Glutamatergic neuron (in vitro differentiated cells): ENCODE data around the gene ME3. TPM values are rescaled to one million over a fixed set of nuclear protein-coding genes. Genes with fewer than 3 reads are reported as not detected.

Experiments used
- DNase-seq: peaks from one replicate; pipeline ENCODE4 v3.0.0; 2022
- H3K27ac Mint-ChIP-seq: one replicate; pipeline ENCODE4 v1.8.0; 2020; ENCODE audit warnings: mild to moderate bottlenecking, mixed read lengths, inconsistent platforms; ENCODE audit not compliant: unreplicated experiment
- H3K27me3 Mint-ChIP-seq: one replicate; pipeline ENCODE4 v1.8.0; 2020; ENCODE audit warnings: mild to moderate bottlenecking, moderate library complexity, mixed read lengths, inconsistent platforms; ENCODE audit not compliant: unreplicated experiment
- H3K36me3 Mint-ChIP-seq: one replicate; pipeline ENCODE4 v1.8.0; 2020; ENCODE audit warnings: mild to moderate bottlenecking, mixed read lengths, inconsistent platforms; ENCODE audit not compliant: unreplicated experiment
- H3K4me1 Mint-ChIP-seq: one replicate; pipeline ENCODE4 v1.8.0; 2020; ENCODE audit warnings: mild to moderate bottlenecking, low read depth, mixed read lengths, inconsistent platforms; ENCODE audit not compliant: unreplicated experiment
- H3K4me3 Mint-ChIP-seq: one replicate; pipeline ENCODE4 v1.8.0; 2020; ENCODE audit warnings: mild to moderate bottlenecking, mixed read lengths, inconsistent platforms; ENCODE audit not compliant: unreplicated experiment
- H3K9me3 Mint-ChIP-seq: one replicate; pipeline ENCODE4 v1.8.0; 2020; ENCODE audit warnings: mild to moderate bottlenecking, moderate library complexity, mixed read lengths, inconsistent platforms; ENCODE audit not compliant: unreplicated experiment
- total RNA-seq: library from RNA; stranded (reverse); fragmentation: NEBNext Ultra II Directional; extraction: Animal tissue kit (Norgen Biotek cat#: 25700); gene quantifications from one replicate; pipeline ENCODE4 v1.2.1, GENCODE V29; 2021; ENCODE audit not compliant: unreplicated experiment
- TF ChIP-seq, protein P1 (sequence below): fragments of 200-600 bp; sonication (generic); IDR thresholded peaks from one replicate; pipeline ENCODE4 v1.5.0; 2021; ENCODE audit not compliant: partially characterized antibody, unreplicated experiment

ME3 gene
- total RNA-seq, 1 donor from 2014 or later: 12.4 TPM

DNA sequence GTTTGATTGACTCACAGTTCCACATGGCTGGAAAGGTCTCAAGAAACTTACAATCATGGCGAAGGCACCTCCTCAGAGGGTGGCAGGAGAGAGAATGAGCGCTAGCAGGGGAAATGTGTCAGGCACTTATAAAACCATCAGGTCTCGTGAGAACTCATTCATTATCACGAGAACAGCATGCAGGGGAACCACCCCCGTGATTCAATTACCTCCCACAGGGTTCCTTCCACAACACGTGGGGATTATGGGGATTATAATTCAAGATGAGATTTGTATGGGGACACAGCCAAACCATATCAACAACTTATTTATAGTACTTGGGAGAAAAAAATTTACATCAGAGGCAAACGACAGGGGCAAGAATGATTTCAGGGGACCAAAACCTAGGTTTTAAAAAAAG is 3.0 kb downstream of the ME3 start:
- Mint-ChIP-seq H3K9me3 (peaks cover 3% of the 10 kb centered on the region), H3K27ac (peak overlapping the region; percentile 56), H3K4me1 (peaks cover 4% of the 10 kb centered on the region), H3K4me3 (peak overlapping the region; percentile 53), H3K27me3 (peaks cover 2% of the 10 kb centered on the region), H3K36me3 (no peaks in the 10 kb centered on the region)
- no peak for DNase-seq
- TF ChIP-seq, protein P1, sequence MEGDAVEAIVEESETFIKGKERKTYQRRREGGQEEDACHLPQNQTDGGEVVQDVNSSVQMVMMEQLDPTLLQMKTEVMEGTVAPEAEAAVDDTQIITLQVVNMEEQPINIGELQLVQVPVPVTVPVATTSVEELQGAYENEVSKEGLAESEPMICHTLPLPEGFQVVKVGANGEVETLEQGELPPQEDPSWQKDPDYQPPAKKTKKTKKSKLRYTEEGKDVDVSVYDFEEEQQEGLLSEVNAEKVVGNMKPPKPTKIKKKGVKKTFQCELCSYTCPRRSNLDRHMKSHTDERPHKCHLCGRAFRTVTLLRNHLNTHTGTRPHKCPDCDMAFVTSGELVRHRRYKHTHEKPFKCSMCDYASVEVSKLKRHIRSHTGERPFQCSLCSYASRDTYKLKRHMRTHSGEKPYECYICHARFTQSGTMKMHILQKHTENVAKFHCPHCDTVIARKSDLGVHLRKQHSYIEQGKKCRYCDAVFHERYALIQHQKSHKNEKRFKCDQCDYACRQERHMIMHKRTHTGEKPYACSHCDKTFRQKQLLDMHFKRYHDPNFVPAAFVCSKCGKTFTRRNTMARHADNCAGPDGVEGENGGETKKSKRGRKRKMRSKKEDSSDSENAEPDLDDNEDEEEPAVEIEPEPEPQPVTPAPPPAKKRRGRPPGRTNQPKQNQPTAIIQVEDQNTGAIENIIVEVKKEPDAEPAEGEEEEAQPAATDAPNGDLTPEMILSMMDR: no peak

DNA sequence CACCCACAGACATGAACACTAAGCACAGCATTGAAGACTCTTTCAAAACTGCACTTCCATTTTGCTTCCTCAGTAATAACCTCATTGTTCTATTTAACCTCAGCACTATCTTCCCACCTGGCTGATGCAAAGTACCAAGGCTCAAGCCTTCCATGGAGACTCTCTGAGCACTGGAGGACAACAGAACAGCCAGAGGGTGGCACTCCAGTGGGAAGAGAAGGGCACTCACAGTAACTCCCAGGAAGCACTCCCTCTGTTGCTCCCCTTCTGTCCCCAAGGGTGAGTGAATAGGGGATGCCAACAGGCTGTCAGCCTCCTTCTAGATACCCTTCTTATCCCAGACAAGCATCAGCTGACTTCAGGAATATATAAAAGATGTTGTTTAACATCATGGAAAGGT is 3.5 kb downstream of the ME3 start:
- H3K4me1 Mint-ChIP-seq: peaks cover 4% of the 10 kb centered on the region
- TF ChIP-seq, protein P1: no peak
- H3K4me3 Mint-ChIP-seq: no peak overlapping the region
- H3K36me3 Mint-ChIP-seq: no peaks in the 10 kb centered on the region
- DNase-seq: no peak
- peaks cover 2% of the 10 kb centered on the region for H3K27me3 Mint-ChIP-seq
- no peak overlapping the region for H3K27ac Mint-ChIP-seq
- H3K9me3 Mint-ChIP-seq: peaks cover 3% of the 10 kb centered on the region

DNA sequence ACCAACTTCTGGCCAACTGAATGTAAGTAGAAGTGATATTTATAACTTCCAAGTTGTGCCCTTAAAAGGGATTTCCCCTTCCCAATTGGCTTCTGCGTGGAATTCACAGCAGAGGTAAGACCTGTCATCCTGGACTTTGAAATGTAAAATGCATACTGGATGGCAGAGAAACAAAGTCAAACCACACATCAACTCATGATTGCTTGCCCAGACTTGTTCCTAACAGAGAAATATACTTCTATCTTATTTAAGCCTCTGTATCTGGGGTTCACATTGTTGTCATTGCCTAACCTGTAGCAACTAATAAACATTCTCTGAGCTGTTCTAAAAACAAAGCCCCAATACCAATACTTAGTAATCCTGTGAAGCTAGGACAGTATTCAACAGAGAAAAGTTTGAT is 6.2 kb downstream of the ME3 start:
- TF ChIP-seq, protein P1: no peak
- H3K27ac Mint-ChIP-seq: no peak overlapping the region
- DNase-seq: no peak
- peaks cover 4% of the 10 kb centered on the region for H3K4me1 Mint-ChIP-seq
- H3K4me3 Mint-ChIP-seq: no peak overlapping the region
- no peaks in the 10 kb centered on the region for H3K36me3 Mint-ChIP-seq
- H3K9me3 Mint-ChIP-seq: no peaks in the 10 kb centered on the region
- H3K27me3 Mint-ChIP-seq: peaks cover 1% of the 10 kb centered on the region

DNA sequence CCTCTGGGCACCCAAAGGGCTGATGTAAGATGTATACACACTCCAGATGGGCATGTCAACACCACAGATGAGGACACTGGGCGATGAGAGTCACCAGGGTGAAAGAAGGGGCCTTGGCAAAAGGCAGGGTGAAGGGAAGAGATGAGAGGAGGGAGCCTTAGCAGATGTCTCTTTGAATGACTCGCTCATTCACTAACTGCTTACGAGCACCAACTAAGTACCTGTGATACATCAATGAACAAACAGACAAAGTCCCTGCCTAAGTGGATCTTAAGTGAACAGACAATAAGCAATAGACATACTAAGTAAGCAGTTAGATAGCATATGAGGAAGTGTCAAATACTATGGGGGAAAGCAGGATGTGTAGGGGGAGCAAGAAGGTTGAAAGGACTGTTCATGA is 7.5 kb downstream of the ME3 start:
- no peaks in the 10 kb centered on the region for H3K27me3 Mint-ChIP-seq

DNA sequence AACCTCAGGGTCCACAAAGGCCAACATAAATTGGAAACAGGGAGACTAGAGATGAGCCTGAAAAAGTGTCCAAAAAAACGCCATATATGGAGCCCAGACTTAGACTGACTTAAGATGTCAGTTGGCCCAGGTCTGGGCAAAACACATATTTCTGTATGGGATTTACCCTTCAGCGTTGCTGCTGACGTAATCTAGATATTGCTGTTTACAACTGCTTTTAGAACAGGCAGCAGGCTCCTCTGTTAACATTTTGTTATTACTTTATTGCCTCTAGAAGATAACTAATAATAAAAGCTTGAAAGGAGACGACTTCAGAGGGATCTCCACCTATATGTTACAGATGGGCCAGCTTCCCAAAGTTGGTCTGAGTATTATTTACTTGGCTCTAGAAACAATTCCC is 8.7 kb downstream of the ME3 start:
- no peak overlapping the region for H3K27ac Mint-ChIP-seq
- no peaks in the 10 kb centered on the region for H3K27me3 Mint-ChIP-seq
- peaks cover 6% of the 10 kb centered on the region for H3K4me1 Mint-ChIP-seq
- no peaks in the 10 kb centered on the region for H3K36me3 Mint-ChIP-seq
- TF ChIP-seq, protein P1: no peak
- no peak overlapping the region for H3K4me3 Mint-ChIP-seq
- DNase-seq: no peak
- no peaks in the 10 kb centered on the region for H3K9me3 Mint-ChIP-seq

More for the DNA sequence above, 7.5 kb downstream of the ME3 start:
- H3K4me3 Mint-ChIP-seq: no peak overlapping the region
- H3K36me3 Mint-ChIP-seq: no peaks in the 10 kb centered on the region
- H3K27ac Mint-ChIP-seq: no peak overlapping the region
- no peaks in the 10 kb centered on the region for H3K9me3 Mint-ChIP-seq
- TF ChIP-seq, protein P1: no peak
- peaks cover 7% of the 10 kb centered on the region for H3K4me1 Mint-ChIP-seq
- no peak for DNase-seq
